Stomach (tissue), 9 donors: ENCODE results near the gene FGFR2. TPM values are rescaled to one million over a fixed set of nuclear protein-coding genes. Genes with fewer than 3 reads are reported as not detected.

Experiments used
- DNase-seq, 2 donors: peaks; one replicate each; pipeline versions ENCODE4 v3.0.0 to v3.0.0-alpha.2; 2013 to 2019
- H3K27ac ChIP-seq, 5 donors: fragments of 200-600 bp in 4 of 5; sonication (generic) in 4 of 5; one replicate each; pipeline ENCODE4 v1.5.1; 2013 to 2019; ENCODE audit warnings: mild to moderate bottlenecking in 1 of 5, moderate library complexity in 1 of 5
- H3K27me3 ChIP-seq, 3 donors: fragments of 200-600 bp; sonication (generic); one replicate each; pipeline ENCODE4 v1.5.1; 2017 to 2019; ENCODE audit warnings: mixed run types in 1 of 3
- H3K36me3 ChIP-seq, 4 donors: fragments of 200-600 bp; sonication (generic); 1 replicate in 3 of 4; 2 replicates in 1 of 4; pipeline ENCODE4 v1.5.1; 2016 to 2019
- H3K4me1 ChIP-seq, 4 donors: fragments of 200-600 bp; sonication (generic); one replicate each; pipeline ENCODE4 v1.5.1; 2016 to 2019
- H3K4me3 ChIP-seq, 4 donors: fragments of 200-600 bp; sonication (generic) in 3 of 4; one replicate each; pipeline ENCODE4 v1.5.1; 2016 to 2019; ENCODE audit warnings: mild to moderate bottlenecking in 1 of 4
- H3K9me3 ChIP-seq, 4 donors: fragments of 200-600 bp; sonication (generic); one replicate each; pipeline ENCODE4 v1.5.1; 2016 to 2019
- EP300 ChIP-seq: sonication (generic); formaldehyde crosslinking; IDR thresholded peaks from one replicate; pipeline ENCODE4 v1.6.1; 2017; ENCODE audit warnings: antibody characterized with exemption
- POLR2A ChIP-seq, 4 donors: fragments of 450-650 bp; IDR thresholded peaks; one replicate each; pipeline ENCODE4 v1.6.1; 2016; ENCODE audit warnings: antibody characterized with exemption in 4 of 4, control low read depth in 2 of 4, mild to moderate bottlenecking in 1 of 4, moderate library complexity in 1 of 4
- POLR2AphosphoS5 ChIP-seq, 3 donors: sonication (generic); formaldehyde crosslinking; IDR thresholded peaks; one replicate each; pipeline ENCODE4 v1.6.1; 2016; ENCODE audit warnings: antibody characterized with exemption in 3 of 3
- WGBS, 5 donors: extraction: QIAGEN DNeasy Blood & Tissue Kit in 3 of 5; methylation state at CpG; one replicate each; pipeline versions ENCODE4 v1.1.5 to v1.1.7; 2013 to 2018; 5-methylcytosine and 5-hydroxymethylcytosine counted together
- intact Hi-C: fragments of 100-400 bp; cut with DNase I; formaldehyde crosslinking; loops from one replicate; pipeline ENCODE4 v1.15.1; 2023; ENCODE audit warnings: low total_unique reads
- polyA plus RNA-seq, 3 donors: library from polyadenylated mRNA; stranded (reverse); fragments of 200-250 nt; gene quantifications; one replicate each; pipeline ENCODE4 v1.2.3, GENCODE V29; 2013
- total RNA-seq, 5 donors: library from RNA; depleted of rRNA; stranded (reverse); fragments of >200 nt; gene quantifications; one replicate each; pipeline versions ENCODE4 v1.1.0 to v1.2.3, GENCODE V29; 2014 to 2016
- TF ChIP-seq, protein P1 (sequence below), 7 experiments: fragments of 450-650 bp in 4 of 7; fragments of 200-600 bp in 3 of 7; sonication (generic) in 3 of 7; IDR thresholded peaks; one replicate each; pipeline ENCODE4 v1.5.1; 2016 to 2019; ENCODE audit warnings: antibody characterized with exemption in 7 of 7, control low read depth in 2 of 7, mild to moderate bottlenecking in 1 of 7
- donor health status: healthy with polysubstance abuse.
- donor health status: Bipolar disorder and iron deficiency.
- donor health status: healthy.

The FGFR2 gene
- total and polyA plus RNA-seq, 8 donors = 3.9 to 170 (median 18.1) TPM

GRCh38 chr10:121541450-121542120, 56.7 kb downstream of the FGFR2 start:
- H3K27ac ChIP-seq = no peak overlapping the region
- H3K4me3 ChIP-seq = no peak overlapping the region
- TF ChIP-seq POLR2AphosphoS5 (IDR thresholded peaks at IDR 0.05) (no peak), EP300 (no peak), POLR2A (IDR thresholded peaks at IDR 0.05) (no peak)
- TF ChIP-seq, protein P1, sequence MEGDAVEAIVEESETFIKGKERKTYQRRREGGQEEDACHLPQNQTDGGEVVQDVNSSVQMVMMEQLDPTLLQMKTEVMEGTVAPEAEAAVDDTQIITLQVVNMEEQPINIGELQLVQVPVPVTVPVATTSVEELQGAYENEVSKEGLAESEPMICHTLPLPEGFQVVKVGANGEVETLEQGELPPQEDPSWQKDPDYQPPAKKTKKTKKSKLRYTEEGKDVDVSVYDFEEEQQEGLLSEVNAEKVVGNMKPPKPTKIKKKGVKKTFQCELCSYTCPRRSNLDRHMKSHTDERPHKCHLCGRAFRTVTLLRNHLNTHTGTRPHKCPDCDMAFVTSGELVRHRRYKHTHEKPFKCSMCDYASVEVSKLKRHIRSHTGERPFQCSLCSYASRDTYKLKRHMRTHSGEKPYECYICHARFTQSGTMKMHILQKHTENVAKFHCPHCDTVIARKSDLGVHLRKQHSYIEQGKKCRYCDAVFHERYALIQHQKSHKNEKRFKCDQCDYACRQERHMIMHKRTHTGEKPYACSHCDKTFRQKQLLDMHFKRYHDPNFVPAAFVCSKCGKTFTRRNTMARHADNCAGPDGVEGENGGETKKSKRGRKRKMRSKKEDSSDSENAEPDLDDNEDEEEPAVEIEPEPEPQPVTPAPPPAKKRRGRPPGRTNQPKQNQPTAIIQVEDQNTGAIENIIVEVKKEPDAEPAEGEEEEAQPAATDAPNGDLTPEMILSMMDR (IDR thresholded peaks at IDR 0.05) = no peak
- H3K9me3 ChIP-seq = no peaks in the 10 kb centered on the region
- peaks cover 0 to 11% (median 0%) of the 10 kb centered on the region in 4 donors for H3K36me3 ChIP-seq
- DNase-seq = no peak
- intact Hi-C loops = no loop called here
- peaks cover 0 to 16% (median 14%) of the 10 kb centered on the region in 4 donors for H3K4me1 ChIP-seq
- H3K27me3 ChIP-seq = no peaks in the 10 kb centered on the region
- WGBS, 5 donors = 81 to 88% (median 86%) methylated on average over 8 of the region's 8 CpGs

DNA sequence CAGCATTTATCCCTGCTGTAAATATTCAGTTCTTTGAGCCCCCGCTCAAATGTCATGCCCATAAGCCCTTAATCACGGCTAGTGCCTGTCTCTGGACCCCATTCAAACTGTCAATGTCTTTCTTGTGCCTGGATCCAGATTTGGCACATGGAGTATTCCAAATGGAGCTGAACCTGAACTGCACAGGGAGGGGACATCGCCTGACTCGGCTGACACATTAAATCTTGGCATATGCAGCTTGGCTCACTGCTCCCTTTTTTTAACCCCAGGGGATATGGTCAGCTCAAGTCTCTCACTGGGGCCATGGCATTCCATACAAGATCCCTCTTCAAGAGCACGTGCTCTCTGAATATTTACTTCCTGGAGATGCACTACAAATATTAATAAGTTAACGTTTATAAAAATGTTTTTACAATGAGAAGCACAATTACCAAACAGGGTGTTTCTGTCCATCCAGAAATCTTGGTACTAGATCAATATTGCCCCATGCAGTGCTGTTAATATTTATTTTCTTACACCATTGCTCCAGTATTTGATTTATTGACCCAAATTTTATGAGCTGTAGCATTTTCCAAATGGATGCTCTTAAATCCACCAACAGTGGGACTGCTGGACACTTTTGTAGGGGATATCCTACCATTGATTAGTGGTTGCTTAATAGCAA, 57.4 kb downstream of the FGFR2 start:
- H3K36me3 ChIP-seq = peaks cover 0 to 11% (median 0%) of the 10 kb centered on the region in 4 donors
- 50 to 64% (median 59%) methylated on average over 6 of the region's 6 CpGs for WGBS, 5 donors
- H3K4me1 ChIP-seq = peaks cover 0 to 19% (median 14%) of the 10 kb centered on the region in 4 donors
- no peak overlapping the region for H3K4me3 ChIP-seq
- H3K27ac ChIP-seq = peak overlapping the region in 1 of 5 donors; percentile 24
- intact Hi-C loops = no loop called here
- no peak for DNase-seq
- no peak for TF ChIP-seq POLR2A (IDR thresholded peaks at IDR 0.05)
- TF ChIP-seq POLR2AphosphoS5 (IDR thresholded peaks at IDR 0.05) = no peak
- no peak for TF ChIP-seq EP300
- TF ChIP-seq, protein P1 (IDR thresholded peaks at IDR 0.05) = no peak
- H3K9me3 ChIP-seq = no peaks in the 10 kb centered on the region
- H3K27me3 ChIP-seq = no peaks in the 10 kb centered on the region

GRCh38 chr10:121539786-121540185, 58.5 kb downstream of the FGFR2 start:
- no peaks in the 10 kb centered on the region for H3K9me3 ChIP-seq
- no peak for DNase-seq
- no peak overlapping the region for H3K4me3 ChIP-seq
- peaks cover 0 to 21% (median 14%) of the 10 kb centered on the region in 4 donors for H3K4me1 ChIP-seq
- peaks cover 0 to 11% (median 0%) of the 10 kb centered on the region in 4 donors for H3K36me3 ChIP-seq
- TF ChIP-seq EP300 (no peak), POLR2A (IDR thresholded peaks at IDR 0.05) (no peak), POLR2AphosphoS5 (IDR thresholded peaks at IDR 0.05) (no peak)
- TF ChIP-seq, protein P1 (IDR thresholded peaks at IDR 0.05) = no peak
- 89 to 92% (median 90%) methylated on average over 7 of the region's 7 CpGs for WGBS, 5 donors
- no peak overlapping the region for H3K27ac ChIP-seq
- no peaks in the 10 kb centered on the region for H3K27me3 ChIP-seq
- intact Hi-C loops = no loop called here

GRCh38 chr10:121536310-121536913, 61.8 kb downstream of the FGFR2 start:
- intact Hi-C loops = no loop called here
- WGBS, 5 donors = 69 to 85% (median 81%) methylated on average over 8 of the region's 8 CpGs
- peaks cover 0 to 5% (median 0%) of the 10 kb centered on the region in 4 donors for H3K4me1 ChIP-seq
- peak in 1 of 2 donors; percentile 91 for DNase-seq
- peak overlapping the region in 1 of 5 donors; percentile 69 for H3K27ac ChIP-seq
- H3K36me3 ChIP-seq = peaks cover 0 to 11% (median 0%) of the 10 kb centered on the region in 4 donors
- no peak overlapping the region for H3K4me3 ChIP-seq
- no peaks in the 10 kb centered on the region for H3K27me3 ChIP-seq
- H3K9me3 ChIP-seq = no peaks in the 10 kb centered on the region
- TF ChIP-seq, protein P1 (IDR thresholded peaks at IDR 0.05) = no peak
- peak in 2 of 3 donors; percentile 70 for TF ChIP-seq POLR2AphosphoS5 (IDR thresholded peaks at IDR 0.05)
